Endothelial cell of umbilical vein (primary cell): ENCODE data around the gene COMT. TPM values are rescaled to one million over a fixed set of nuclear protein-coding genes. Genes with fewer than 3 reads are reported as not detected.

Source experiments
- BruUV-seq: library from RNA; stranded (reverse); fragments of 400-500 nt; replicated peaks from 2 replicates; lab custom pipeline; 2021; lab: Mats Ljungman, UMichigan
- CTCF ChIA-PET: fragments of 300-600, 350-600 bp; sonication (Branson Sonifier 250); formaldehyde crosslinking; loops from one replicate; lab custom pipeline; 2021; ENCODE audit warnings: antibody characterized with exemption, inconsistent platforms; lab: Charles Lee
- POLR2A ChIA-PET: fragments of 300-600, 350-600 bp; sonication (Branson Sonifier 250); formaldehyde crosslinking; loops from one replicate; lab custom pipeline; 2021; ENCODE audit warnings: antibody characterized with exemption, inconsistent platforms; lab: Charles Lee
- DNase-seq: peaks from one replicate; pipeline ENCODE4 v3.0.0-alpha.2; 2011; ENCODE audit warnings: low read depth, low spot score
- FAIRE-seq: peaks from 2 replicates; lab custom pipeline; 2011; peaks lifted over from hg19 to GRCh38; lab: Jason Lieb, UNC
- H2AFZ ChIP-seq: 2 replicates; pipeline ENCODE4 v1.6.0; 2012; ENCODE audit warnings: low read depth, low read length, control low read depth, inconsistent platforms
- H3K27ac ChIP-seq: 2 replicates; pipeline ENCODE4 v1.5.1; 2011; ENCODE audit warnings: low read depth, mild to moderate bottlenecking, control low read depth, low read length, moderate library complexity; ENCODE audit not compliant: insufficient read depth
- H3K27me3 ChIP-seq, 2 experiments: 2 replicates each; pipeline versions ENCODE4 v1.6.0 to v1.6.1; 2011; ENCODE audit warnings: low read length in 2 of 2, mixed read lengths in 1 of 2; ENCODE audit not compliant: control insufficient read depth in 2 of 2, insufficient read depth in 2 of 2
- H3K36me3 ChIP-seq, 2 experiments: 2 replicates in 1 of 2; 3 replicates in 1 of 2; pipeline ENCODE4 v1.5.1; 2011; ENCODE audit warnings: low read length in 2 of 2, mild to moderate bottlenecking in 1 of 2, moderate library complexity in 1 of 2; ENCODE audit not compliant: control insufficient read depth in 2 of 2, insufficient read depth in 2 of 2; ENCODE audit errors: extremely low read depth in 1 of 2
- H3K4me1 ChIP-seq: 3 replicates; pipeline ENCODE4 v1.5.1; 2011; ENCODE audit warnings: mild to moderate bottlenecking, low read length; ENCODE audit not compliant: control insufficient read depth, insufficient read depth; ENCODE audit errors: extremely low read depth
- H3K4me2 ChIP-seq: 2 replicates; pipeline ENCODE4 v1.6.1; 2011; ENCODE audit warnings: low read length, control low read depth, mixed read lengths; ENCODE audit not compliant: insufficient read depth
- H3K4me3 ChIP-seq, 3 experiments: fragments of 200-600 bp in 1 of 3; sonication (generic), shearing (Covaris generic) in 1 of 3; replicated peaks in 1 of 3; 2 replicates each; pipeline ENCODE4 v1.5.1; 2011 to 2016; ENCODE audit warnings: control low read depth in 3 of 3, low read length in 3 of 3, mild to moderate bottlenecking in 2 of 3, inconsistent platforms in 1 of 3, low read depth in 1 of 3, moderate library complexity in 1 of 3; ENCODE audit not compliant: insufficient read depth in 1 of 3
- H3K79me2 ChIP-seq: 2 replicates; pipeline ENCODE4 v1.6.0; 2012; ENCODE audit warnings: low read length, inconsistent platforms; ENCODE audit not compliant: control insufficient read depth, insufficient read depth
- H3K9ac ChIP-seq: replicated peaks from 2 replicates; pipeline ENCODE3; 2011; ENCODE audit warnings: low read length, control low read depth; ENCODE audit not compliant: insufficient read depth; ENCODE audit errors: extremely low read depth
- H3K9me1 ChIP-seq: replicated peaks from 3 replicates; pipeline ENCODE4 v1.6.0; 2011; ENCODE audit warnings: mild to moderate bottlenecking, low read length; ENCODE audit not compliant: control insufficient read depth, insufficient read depth; ENCODE audit errors: extremely low read depth
- H3K9me3 ChIP-seq: replicated peaks from 2 replicates; pipeline ENCODE4 v1.5.1; 2012; ENCODE audit warnings: low read length, inconsistent platforms; ENCODE audit not compliant: control insufficient read depth, insufficient read depth
- H4K20me1 ChIP-seq: replicated peaks from 2 replicates; pipeline ENCODE3; 2011; ENCODE audit warnings: mild to moderate bottlenecking, low read length; ENCODE audit not compliant: control insufficient read depth, insufficient read depth; ENCODE audit errors: extremely low read depth
- CTCF ChIP-seq, 2 donors: IDR thresholded peaks; 1 replicate in 1 of 2; 2 replicates in 1 of 2; pipeline ENCODE4 v1.5.1; 2011; ENCODE audit warnings: low read length in 2 of 2, mild to moderate bottlenecking in 2 of 2, moderate library complexity in 2 of 2, control low read depth in 1 of 2, inconsistent platforms in 1 of 2, low read depth in 1 of 2; ENCODE audit not compliant: insufficient read depth in 1 of 2; ENCODE audit errors: extremely low read depth in 1 of 2
- EZH2 ChIP-seq: IDR thresholded peaks from 2 replicates; pipeline ENCODE4 v1.6.1; 2012; ENCODE audit warnings: borderline replicate concordance, low read depth, mild to moderate bottlenecking, moderate library complexity, low read length, inconsistent platforms; ENCODE audit not compliant: severe bottlenecking
- FOS ChIP-seq: IDR thresholded peaks from 2 replicates; pipeline ENCODE4 v1.6.1; 2011; ENCODE audit warnings: mild to moderate bottlenecking, low read length, moderate library complexity, borderline replicate concordance; ENCODE audit not compliant: insufficient read depth
- GATA2 ChIP-seq: IDR thresholded peaks from 2 replicates; pipeline ENCODE4 v1.7.0; 2011; ENCODE audit warnings: low read depth, mild to moderate bottlenecking, moderate library complexity, mixed read lengths, low read length; ENCODE audit not compliant: insufficient read length, insufficient read depth
- JUN ChIP-seq: IDR thresholded peaks from 2 replicates; pipeline ENCODE4 v1.6.1; 2011; ENCODE audit warnings: borderline replicate concordance, low read depth; ENCODE audit not compliant: insufficient read length, insufficient read depth
- MYC ChIP-seq: IDR thresholded peaks from one replicate; pipeline ENCODE4 v1.6.1; 2011; ENCODE audit warnings: mild to moderate bottlenecking, low read depth, low read length
- POLR2A ChIP-seq: IDR thresholded peaks from 2 replicates; pipeline ENCODE4 v1.6.1; 2012; ENCODE audit warnings: low read depth, mild to moderate bottlenecking, control low read depth, low read length
- POLR2AphosphoS5 ChIP-seq: IDR thresholded peaks from 2 replicates; pipeline ENCODE4 v1.6.1; 2012; ENCODE audit warnings: low read depth, mild to moderate bottlenecking, control low read depth, low read length, moderate library complexity; ENCODE audit not compliant: insufficient read depth
- dilution Hi-C: fragments of 300-500 bp; cut with MboI; formaldehyde crosslinking; loops from one replicate; pipeline ENCODE4 v1.15.0; 2019; ENCODE audit warnings: low sequenced_read_pairs; ENCODE audit not compliant: extremely low pct_ligation_motif_present
- intact Hi-C: fragments of 100-400 bp; cut with micrococcal nuclease; formaldehyde crosslinking; loops from one replicate; pipeline ENCODE4 v1.10.0; 2022
- polyA plus RNA-seq, 4 experiments: library from polyadenylated mRNA; depleted of rRNA in 3 of 4; stranded (reverse) in 3 of 4; unstranded in 1 of 4; fragments of >200 nt; gene quantifications; 2 replicates each; pipeline versions ENCODE4 v1.2.1 to v1.2.3, GENCODE V29; 2011 to 2012; ENCODE audit warnings: missing spikeins in 1 of 4
- total RNA-seq: library from RNA; stranded (reverse); gene quantifications from 2 replicates; pipeline ENCODE4 v1.2.3, GENCODE V29; 2021
- TF ChIP-seq, protein P1 (sequence below): IDR thresholded peaks from 2 replicates; pipeline ENCODE4 v1.6.1; 2011; ENCODE audit not compliant: insufficient read depth, insufficient read length

The COMT gene
- total and polyA plus RNA-seq, 2 donors (not counting 3 experiments of a cell fraction or from before 2014, with no cell fraction given), result 221 to 537 TPM

DNA sequence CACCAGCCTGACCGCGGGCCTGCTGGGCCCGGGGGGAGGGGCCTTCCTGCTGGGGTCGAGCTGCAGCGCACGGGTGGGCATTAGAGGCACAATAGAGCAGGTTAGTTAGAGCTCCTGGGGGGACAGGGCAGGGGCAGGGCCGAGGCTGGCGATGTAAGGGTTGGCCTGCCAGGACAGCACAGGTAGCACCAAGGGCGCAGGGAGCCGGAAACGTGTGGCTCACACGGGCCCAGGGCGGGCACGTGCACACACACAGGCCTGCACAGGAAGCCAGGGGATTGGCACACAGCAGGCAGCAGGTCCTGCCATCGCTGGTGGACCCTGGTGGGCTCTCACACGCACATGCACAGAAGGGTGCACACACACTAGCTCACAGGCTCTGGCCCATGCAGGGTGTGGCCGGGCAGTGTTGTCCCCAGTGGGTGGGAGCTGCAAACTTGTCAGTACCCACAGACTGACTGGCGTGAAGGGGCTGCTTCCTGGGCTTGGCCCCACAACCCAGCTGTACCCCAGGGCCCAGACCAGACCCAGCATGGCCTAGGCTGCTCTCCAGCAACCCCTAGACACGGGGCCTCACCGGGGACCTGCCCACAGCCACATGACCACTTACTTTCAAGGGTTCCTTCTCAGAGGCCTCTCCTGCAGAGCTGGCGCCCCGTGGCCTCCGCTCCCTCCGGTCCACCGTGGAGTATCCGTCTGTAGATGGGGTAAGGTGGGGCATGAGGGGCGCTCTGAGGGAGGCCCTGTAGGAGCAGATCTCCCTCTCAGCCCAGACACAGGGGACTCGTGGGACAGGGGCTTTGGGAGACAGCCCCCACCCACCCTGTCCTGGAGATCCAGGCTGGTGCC, 29.9 kb downstream of the COMT start:
- DNase-seq (no peak), FAIRE-seq (no peak)
- Histone ChIP-seq H3K9me1 (no peaks in the 10 kb centered on the region), H3K79me2 (no peaks in the 10 kb centered on the region), H3K27ac (no peak overlapping the region), H3K4me3 (no peak overlapping the region), H2AFZ (no peak overlapping the region), H4K20me1 (no peaks in the 10 kb centered on the region), H3K9me3 (no peaks in the 10 kb centered on the region), H3K4me1 (peaks cover 33% of the 10 kb centered on the region), H3K9ac (no peak overlapping the region), H3K4me2 (no peak overlapping the region), H3K36me3 (peaks cover 14 to 53% of the 10 kb centered on the region in 2 experiments), H3K27me3 (no peaks in the 10 kb centered on the region)
- ChIA-PET POLR2A (interaction anchor here (1.1 kb wide), 1 partner anchor 42 kb away, joined by 4 read pairs; no protein-coding TSS in a partner anchor), CTCF (interaction anchor here (0.8 to 12.2 kb wide), 4 partner anchors 13 to 110 kb away, joined by 3 to 304 read pairs (median 4); no protein-coding TSS in a partner anchor)
- intact Hi-C loops, result no loop called here
- dilution Hi-C loops, result no loop called here
- BruUV-seq, result no TSS peak
- TF ChIP-seq POLR2A, result peak; percentile 48
- TF ChIP-seq, protein P1, sequence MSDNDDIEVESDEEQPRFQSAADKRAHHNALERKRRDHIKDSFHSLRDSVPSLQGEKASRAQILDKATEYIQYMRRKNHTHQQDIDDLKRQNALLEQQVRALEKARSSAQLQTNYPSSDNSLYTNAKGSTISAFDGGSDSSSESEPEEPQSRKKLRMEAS, result no peak
- TF ChIP-seq POLR2AphosphoS5, result peak; percentile 7

DNA sequence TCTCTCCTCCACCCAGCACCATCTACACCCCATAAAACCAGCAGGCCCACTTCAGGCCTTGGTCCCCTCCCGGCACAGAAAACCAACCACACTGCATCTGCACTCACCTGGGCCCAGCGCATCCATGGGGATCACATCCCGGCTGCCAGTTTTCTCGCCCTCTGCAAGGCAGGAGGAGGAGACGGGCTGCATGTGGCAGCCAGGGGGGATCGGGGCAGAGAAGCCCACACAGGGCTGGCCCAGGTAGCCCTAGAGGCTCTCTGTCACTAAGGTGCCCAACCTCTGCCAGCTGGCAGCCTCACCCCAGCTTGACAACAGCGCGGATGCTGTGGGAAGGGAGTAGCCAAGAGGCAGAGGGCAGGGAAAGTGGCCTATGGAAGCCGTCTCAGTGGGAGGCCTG, 30.7 kb downstream of the COMT start:
- Histone ChIP-seq H4K20me1 (no peaks in the 10 kb centered on the region), H3K9me1 (no peaks in the 10 kb centered on the region), H3K27me3 (no peaks in the 10 kb centered on the region), H2AFZ (no peak overlapping the region), H3K79me2 (no peaks in the 10 kb centered on the region), H3K4me2 (no peak overlapping the region), H3K36me3 (peaks cover 14 to 51% of the 10 kb centered on the region in 2 experiments), H3K9me3 (no peaks in the 10 kb centered on the region), H3K4me3 (no peak overlapping the region), H3K27ac (no peak overlapping the region), H3K9ac (no peak overlapping the region), H3K4me1 (peaks cover 25% of the 10 kb centered on the region)
- TF ChIP-seq EZH2, result no peak
- no peak for TF ChIP-seq POLR2AphosphoS5
- TF ChIP-seq, protein P1, result no peak
- no peak for TF ChIP-seq JUN
- no peak for TF ChIP-seq FOS
- no peak for TF ChIP-seq POLR2A
- TF ChIP-seq MYC, result no peak
- no peak for TF ChIP-seq GATA2
- no peak for TF ChIP-seq CTCF (IDR thresholded peaks at IDR 0.05; ENCODE audit: extremely low read depth in 1 of 2, insufficient read depth in 1 of 2, low read depth in 1 of 2, low read length in 2 of 2)
- BruUV-seq, result no TSS peak
- dilution Hi-C loops (no loop called here), intact Hi-C loops (no loop called here)
- FAIRE-seq (no peak), DNase-seq (no peak)
- POLR2A ChIA-PET, result interaction anchor here (1.1 kb wide), 1 partner anchor 41 kb away, joined by 4 read pairs; no protein-coding TSS in a partner anchor
- CTCF ChIA-PET, result interaction anchor here (0.8 to 12.2 kb wide), 3 partner anchors 29 to 51 kb away, joined by 3 to 304 read pairs (median 3); no protein-coding TSS in a partner anchor
